Natural killer cell (primary cell): ENCODE data around the gene STX1A. TPM values are rescaled to one million over a fixed set of nuclear protein-coding genes. Genes with fewer than 3 reads are reported as not detected.

Experiments used
- ATAC-seq, 3 donors: fragments of 150-1000 bp in 2 of 3; fragments of 200-7000 bp in 1 of 3; cut with Tn5 transposase; 1 replicate in 1 of 3; 2 replicates in 2 of 3; pipeline ENCODE4 v1.10.0; 2021; ENCODE audit warnings: mild to moderate bottlenecking in 2 of 3, moderate library complexity in 2 of 3
- DNase-seq, 2 donors: peaks; one replicate each; pipeline versions ENCODE4 v3.0.0 to v3.0.0-alpha.2; 2013 to 2021; ENCODE audit warnings: mixed read lengths in 1 of 2
- H3K27ac ChIP-seq: one replicate; pipeline ENCODE4 v1.5.1; 2013; ENCODE audit warnings: mild to moderate bottlenecking, low read length
- H3K27me3 ChIP-seq: one replicate; pipeline ENCODE4 v1.6.1; 2013; ENCODE audit warnings: low read length; ENCODE audit not compliant: control insufficient read depth, insufficient read depth
- H3K36me3 ChIP-seq: one replicate; pipeline ENCODE4 v1.6.1; 2013; ENCODE audit warnings: low read length; ENCODE audit not compliant: control insufficient read depth, insufficient read depth
- H3K4me1 ChIP-seq: one replicate; pipeline ENCODE4 v1.6.1; 2013; ENCODE audit warnings: low read length; ENCODE audit not compliant: control insufficient read depth, insufficient read depth
- H3K4me3 ChIP-seq: one replicate; pipeline ENCODE4 v1.5.1; 2013; ENCODE audit warnings: low read length
- H3K9me3 ChIP-seq: one replicate; pipeline ENCODE4 v1.6.1; 2013; ENCODE audit warnings: low read length; ENCODE audit not compliant: control insufficient read depth, insufficient read depth
- H3K27ac Mint-ChIP-seq, 2 donors: one replicate each; pipeline ENCODE4 v1.8.0; 2022; ENCODE audit warnings: mild to moderate bottlenecking in 2 of 2, mixed read lengths in 2 of 2, moderate library complexity in 1 of 2
- H3K27me3 Mint-ChIP-seq, 2 donors: one replicate each; pipeline ENCODE4 v1.8.0; 2022; ENCODE audit warnings: low read depth in 2 of 2, mixed read lengths in 2 of 2
- H3K36me3 Mint-ChIP-seq: one replicate; pipeline ENCODE4 v1.8.0; 2022; ENCODE audit warnings: mixed read lengths
- H3K4me1 Mint-ChIP-seq, 2 donors: one replicate each; pipeline ENCODE4 v1.8.0; 2022; ENCODE audit warnings: mixed read lengths in 2 of 2
- H3K4me3 Mint-ChIP-seq: one replicate; pipeline ENCODE4 v1.8.0; 2022; ENCODE audit warnings: mild to moderate bottlenecking, moderate library complexity, mixed read lengths
- H3K9me3 Mint-ChIP-seq, 2 donors: one replicate each; pipeline ENCODE4 v1.8.0; 2022; ENCODE audit warnings: mixed read lengths in 2 of 2
- CTCF ChIP-seq: fragments of 200-600 bp; IDR thresholded peaks from one replicate; pipeline ENCODE4 v1.8.0; 2022; ENCODE audit warnings: antibody characterized with exemption
- WGBS: methylation state at CpG from one replicate; pipeline ENCODE4 v1.1.7; 2013; ENCODE audit warnings: missing lambda C conversion rate; ENCODE audit not compliant: insufficient coverage; 5-methylcytosine and 5-hydroxymethylcytosine counted together
- intact Hi-C: fragments of 100-400 bp; cut with micrococcal nuclease; formaldehyde crosslinking; loops from one replicate; pipeline ENCODE4 v1.14.2; 2022
- total RNA-seq, 4 donors: library from RNA; stranded (reverse); fragments of 120-200 nt in 1 of 4; gene quantifications; one replicate each; pipeline versions ENCODE4 v1.2.3 to v1.2.4, GENCODE V29; 2013 to 2022

Gene STX1A
- total RNA-seq, 3 donors from 2014 or later (not counting 1 experiment from before 2014, with no cell fraction given), result 13.2 to 20.4 (median 14.7) TPM

GRCh38 chr7:73683056-73683787, 36.2 kb downstream of the STX1A start, which contains the start of the genes BUD23 and DNAJC30:
Gene BUD23, plus strand, starts transcription at chr7:73683597. Its CDS starts 29 bp downstream, at chr7:73683626.
Gene DNAJC30, minus strand, starts transcription at chr7:73683453. Its CDS starts 30 bp downstream, at chr7:73683423.
- H3K36me3 Mint-ChIP-seq, result no peaks in the 10 kb centered on the region
- intact Hi-C loops, result loop anchor here (1.0 to 5.0 kb wide), 2 partner anchors 34 to 55 kb away; partner anchors contain the start of genes ABHD11 and STX1A
- H3K4me3 Mint-ChIP-seq, result peak within 1 kb of the TSS; percentile 99
- H3K9me3 Mint-ChIP-seq, result no peaks in the 10 kb centered on the region
- TF ChIP-seq CTCF, result no peak
- ATAC-seq (peak; percentile 96 to 98 (median 97)), DNase-seq (peak; percentile 86 to 96)
- H3K4me1 ChIP-seq, result peaks cover 23% of the 10 kb centered on the region
- peak within 1 kb of the TSS; percentile 85 for H3K27ac ChIP-seq
- under 1% methylated on average over 68 of the region's 68 CpGs for WGBS
- H3K36me3 ChIP-seq, result peaks cover 13% of the 10 kb centered on the region
- no peaks in the 10 kb centered on the region for H3K27me3 Mint-ChIP-seq
- H3K27ac Mint-ChIP-seq, result peak within 1 kb of the TSS; percentile 94 to 97
- H3K27me3 ChIP-seq, result no peaks in the 10 kb centered on the region
- no peaks in the 10 kb centered on the region for H3K9me3 ChIP-seq
- H3K4me3 ChIP-seq, result peak within 1 kb of the TSS; percentile 98
- H3K4me1 Mint-ChIP-seq, result peaks cover 30% of the 10 kb centered on the region in 2 donors

GRCh38 chr7:73682745-73683055, 36.8 kb downstream of the STX1A start:
- Mint-ChIP-seq H3K4me3 (peak overlapping the region; percentile 99), H3K9me3 (no peaks in the 10 kb centered on the region)

GRCh38 chr7:73681031-73681430, 38.4 kb downstream of the STX1A start:
- no peak for TF ChIP-seq CTCF
- ATAC-seq, result no peak
- H3K27ac ChIP-seq, result no peak overlapping the region
- H3K4me3 ChIP-seq, result no peak overlapping the region
- Mint-ChIP-seq H3K4me3 (peak overlapping the region; percentile 99), H3K27ac (peak overlapping the region; percentile 44 to 94), H3K4me1 (peaks cover 24 to 30% of the 10 kb centered on the region in 2 donors), H3K36me3 (no peaks in the 10 kb centered on the region), H3K9me3 (no peaks in the 10 kb centered on the region), H3K27me3 (no peaks in the 10 kb centered on the region)
- intact Hi-C loops, result loop anchor here (5.0 kb wide), 1 partner anchor 36 kb away; the partner anchor contains the start of gene STX1A
- no peaks in the 10 kb centered on the region for H3K27me3 ChIP-seq
- H3K4me1 ChIP-seq, result peaks cover 23% of the 10 kb centered on the region
- no peak for DNase-seq
- 83% methylated on average over 8 of the region's 8 CpGs for whole genome bisulfite sequencing
- no peaks in the 10 kb centered on the region for H3K9me3 ChIP-seq
- H3K36me3 ChIP-seq, result peaks cover 6% of the 10 kb centered on the region

More at GRCh38 chr7:73682745-73683055, 36.8 kb downstream of the STX1A start:
- ATAC-seq (no peak), DNase-seq (no peak)
- peaks cover 14% of the 10 kb centered on the region for H3K36me3 ChIP-seq
- 2% methylated on average over 32 of the region's 33 CpGs for WGBS
- Mint-ChIP-seq H3K27ac (peak overlapping the region; percentile 94 to 97), H3K4me1 (peaks cover 30% of the 10 kb centered on the region in 2 donors), H3K36me3 (no peaks in the 10 kb centered on the region), H3K27me3 (no peaks in the 10 kb centered on the region)
- H3K9me3 ChIP-seq, result no peaks in the 10 kb centered on the region
- H3K27ac ChIP-seq, result peak overlapping the region; percentile 80
- no peaks in the 10 kb centered on the region for H3K27me3 ChIP-seq
- H3K4me1 ChIP-seq, result peaks cover 23% of the 10 kb centered on the region
- intact Hi-C loops, result loop anchor here (1.0 to 5.0 kb wide), 2 partner anchors 35 to 56 kb away; partner anchors contain the start of genes ABHD11 and STX1A
- no peak for TF ChIP-seq CTCF
- H3K4me3 ChIP-seq, result peak overlapping the region; percentile 98
